DMS79 (cell line): ENCODE measurements around the gene COG4.

Experiments
- DNase-seq: peaks from one replicate; lab custom pipeline; 2025; lab: John Stamatoyannopoulos, UW

Gene COG4

DNA sequence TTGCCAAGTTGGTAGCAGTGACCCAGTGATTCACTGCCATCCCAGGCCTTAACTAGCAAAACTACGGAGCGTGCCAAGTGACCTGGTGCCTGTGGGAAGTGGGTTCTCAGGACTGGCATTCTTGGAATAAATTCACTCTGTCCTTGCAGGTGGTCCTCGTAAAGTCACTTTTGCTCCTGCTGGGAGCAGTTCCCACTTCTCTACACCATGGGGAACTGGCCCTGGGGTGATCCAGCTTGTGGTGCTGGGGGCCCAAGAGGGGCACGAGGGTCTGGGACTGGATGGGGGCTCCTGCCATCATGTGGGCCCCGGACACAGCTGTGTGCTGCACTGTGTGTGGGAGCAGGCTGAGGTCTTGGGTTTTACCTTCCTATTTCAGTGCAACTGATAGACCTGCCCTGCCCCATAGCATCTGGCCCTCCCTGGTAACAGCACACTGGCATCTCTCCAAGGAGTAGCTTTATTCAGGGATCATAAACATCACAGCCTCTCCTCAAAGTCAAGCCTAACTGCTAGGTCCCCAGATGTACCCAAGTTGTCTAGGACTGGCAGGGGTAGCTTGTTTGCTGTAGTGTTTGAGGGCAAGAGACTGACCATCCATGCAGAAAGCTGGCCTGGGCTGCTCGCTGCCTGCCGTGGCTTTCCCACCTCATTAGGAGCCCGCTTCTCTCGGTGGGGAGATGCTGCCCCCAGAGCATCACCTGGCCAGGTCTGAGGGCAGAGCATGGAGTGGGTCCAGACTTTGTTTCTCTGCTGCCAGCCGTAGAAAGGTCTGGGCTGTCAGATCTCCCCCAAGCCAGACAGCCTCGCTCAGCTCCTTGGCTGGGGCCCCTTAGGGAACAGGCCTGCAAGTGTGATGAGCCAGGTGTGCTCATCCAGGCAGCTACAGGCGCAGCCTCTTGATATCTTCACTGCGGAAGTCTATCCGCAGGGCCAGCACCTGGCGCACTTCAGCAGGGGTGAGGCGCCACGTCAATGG is 42.9 kb downstream of the COG4 start:
- peak; percentile 51 for DNase-seq

DNA sequence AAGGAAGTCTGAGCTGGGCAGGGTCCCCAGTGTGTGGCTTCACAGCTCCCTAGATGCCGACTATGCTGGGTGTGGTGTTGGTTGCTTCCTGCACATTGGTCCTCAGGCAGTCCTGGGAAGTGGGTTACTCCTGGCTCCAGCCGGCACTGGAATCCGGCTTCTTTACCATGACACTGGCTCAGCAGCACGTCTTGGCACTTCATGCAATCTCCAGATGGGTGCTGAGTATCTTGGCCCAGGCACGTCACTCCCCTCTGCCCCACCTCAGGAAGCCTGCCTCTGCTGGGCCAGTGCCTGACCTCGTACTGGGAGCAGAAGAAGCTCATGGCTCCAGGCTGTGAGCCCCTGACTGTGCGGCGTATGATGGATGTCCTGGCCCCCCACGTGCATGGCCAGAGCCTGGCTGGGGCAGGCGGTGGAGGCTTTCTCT is 44.4 kb downstream of the COG4 start:
- DNase-seq = no peak

DNA sequence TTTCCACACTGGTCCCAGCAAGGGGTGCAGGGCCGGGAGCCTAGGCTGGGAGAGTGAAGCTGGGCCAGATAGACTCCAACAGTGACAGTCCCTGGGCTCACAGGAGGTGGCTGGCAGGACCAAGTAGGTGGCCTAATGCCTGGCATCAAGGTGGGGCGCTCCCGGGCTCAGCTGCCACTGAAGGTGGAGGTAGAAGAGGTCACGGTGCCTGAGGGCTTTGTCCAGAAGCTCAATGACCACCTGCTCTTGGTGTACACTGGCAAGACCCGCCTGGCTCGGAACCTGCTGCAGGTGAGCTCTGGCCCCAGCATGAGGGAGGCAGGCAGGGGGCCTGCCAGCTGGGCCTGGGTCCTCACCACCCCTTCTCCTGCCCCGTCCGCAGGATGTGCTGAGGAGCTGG is 45.2 kb downstream of the COG4 start:
- no peak for DNase-seq

DNA sequence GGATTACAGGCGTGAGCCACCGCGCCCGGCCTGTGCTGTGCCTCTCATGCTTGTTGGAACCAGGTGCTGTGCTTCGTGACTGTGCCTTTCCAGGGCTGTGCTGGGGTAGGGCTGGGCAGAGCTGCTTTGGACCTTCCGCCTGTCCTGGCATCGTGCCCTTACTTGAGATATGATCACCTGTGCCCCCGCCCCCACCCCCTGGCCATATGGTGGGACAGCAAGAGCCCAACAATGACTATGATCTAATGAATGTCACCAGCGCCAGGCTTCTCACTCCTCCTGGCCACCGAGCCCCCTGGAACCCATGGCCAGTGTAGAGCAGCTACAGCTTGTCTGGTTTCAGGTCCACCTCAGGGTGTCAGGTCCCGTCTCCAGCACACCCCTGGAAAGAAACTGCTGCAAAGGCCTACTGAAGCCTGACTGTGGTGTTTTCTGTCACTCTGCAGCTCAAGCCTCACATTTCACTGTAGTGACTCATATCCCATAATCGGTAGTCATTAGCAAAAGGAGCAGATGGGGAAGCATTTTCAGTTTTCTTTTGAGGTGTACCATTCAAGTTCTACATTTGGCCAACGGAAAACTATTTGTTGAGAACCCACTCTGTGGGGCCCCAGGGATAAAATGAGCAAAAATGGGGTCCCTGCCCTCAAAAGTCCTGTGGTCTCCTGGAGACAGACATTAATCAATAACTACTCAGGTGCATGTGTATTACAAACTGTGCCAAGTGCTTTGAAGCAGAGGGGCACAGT is 46.9 kb downstream of the COG4 start:
- no peak for DNase-seq

DNA sequence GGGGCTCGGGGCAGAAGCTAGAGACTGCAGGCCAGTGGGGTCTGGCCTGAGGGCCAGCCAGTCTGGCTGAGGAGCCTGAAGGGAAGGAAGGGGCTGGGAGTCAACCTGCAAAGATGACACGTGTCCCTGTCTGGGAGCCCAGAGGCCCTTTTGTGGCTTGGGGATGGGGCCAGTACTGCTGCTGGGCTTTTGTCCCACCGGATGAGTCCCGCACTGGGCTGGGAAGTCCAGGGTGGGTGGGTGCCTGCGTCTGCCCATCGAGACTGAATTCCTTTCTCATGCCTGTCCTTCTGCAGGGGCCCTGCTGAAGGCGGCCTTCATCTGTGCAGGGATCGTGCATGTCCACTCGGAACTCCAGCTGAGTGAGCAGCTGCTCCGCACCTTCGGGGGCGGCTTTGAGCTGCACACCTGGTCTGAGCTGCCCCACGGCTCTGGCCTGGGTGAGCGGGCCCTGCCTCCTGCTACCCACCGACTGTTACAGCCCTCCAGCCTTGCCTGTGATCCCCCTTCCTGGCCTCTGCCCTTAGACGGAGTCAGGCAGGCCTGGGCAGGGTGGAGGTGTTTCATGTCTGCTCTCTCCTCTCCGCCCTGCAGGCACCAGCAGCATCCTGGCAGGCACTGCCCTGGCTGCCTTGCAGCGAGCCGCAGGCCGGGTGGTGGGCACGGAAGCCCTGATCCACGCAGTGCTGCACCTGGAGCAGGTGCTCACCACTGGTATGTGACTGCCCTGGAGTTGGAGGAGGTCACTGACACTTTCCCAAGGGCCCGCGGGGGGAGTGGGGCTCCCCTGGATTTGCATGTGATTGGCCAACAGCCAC is 48.1 kb downstream of the COG4 start:
- no peak for DNase-seq

DNA sequence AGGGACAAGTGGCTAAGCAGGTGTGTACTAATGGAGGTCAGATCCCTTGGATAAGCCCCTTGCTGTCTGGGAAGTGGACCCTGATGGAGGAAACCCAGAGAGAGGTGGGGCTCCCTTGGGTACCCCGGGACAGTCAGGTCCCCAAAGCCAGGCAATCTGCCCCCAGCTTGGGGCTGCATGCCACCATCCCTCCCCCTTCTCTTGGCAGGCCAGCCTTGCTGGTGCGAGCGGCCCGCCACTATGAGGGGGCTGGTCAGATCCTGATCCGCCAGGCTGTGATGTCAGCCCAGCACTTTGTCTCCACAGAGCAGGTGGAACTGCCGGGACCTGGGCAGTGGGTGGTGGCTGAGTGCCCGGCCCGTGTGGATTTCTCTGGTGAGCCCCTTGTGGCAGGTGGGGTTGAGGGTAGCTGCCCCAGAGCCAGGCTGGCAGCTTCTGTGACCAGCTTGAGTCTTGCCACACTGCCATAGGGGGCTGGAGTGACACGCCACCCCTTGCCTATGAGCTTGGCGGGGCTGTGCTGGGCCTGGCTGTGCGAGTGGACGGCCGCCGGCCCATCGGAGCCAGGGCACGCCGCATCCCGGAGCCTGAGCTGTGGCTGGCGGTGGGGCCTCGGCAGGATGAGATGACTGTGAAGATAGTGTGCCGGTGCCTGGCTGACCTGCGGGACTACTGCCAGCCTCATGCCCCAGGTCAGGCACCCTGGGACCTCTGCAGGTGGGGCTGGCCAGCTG is 48.9 kb downstream of the COG4 start:
- no peak for DNase-seq

DNA sequence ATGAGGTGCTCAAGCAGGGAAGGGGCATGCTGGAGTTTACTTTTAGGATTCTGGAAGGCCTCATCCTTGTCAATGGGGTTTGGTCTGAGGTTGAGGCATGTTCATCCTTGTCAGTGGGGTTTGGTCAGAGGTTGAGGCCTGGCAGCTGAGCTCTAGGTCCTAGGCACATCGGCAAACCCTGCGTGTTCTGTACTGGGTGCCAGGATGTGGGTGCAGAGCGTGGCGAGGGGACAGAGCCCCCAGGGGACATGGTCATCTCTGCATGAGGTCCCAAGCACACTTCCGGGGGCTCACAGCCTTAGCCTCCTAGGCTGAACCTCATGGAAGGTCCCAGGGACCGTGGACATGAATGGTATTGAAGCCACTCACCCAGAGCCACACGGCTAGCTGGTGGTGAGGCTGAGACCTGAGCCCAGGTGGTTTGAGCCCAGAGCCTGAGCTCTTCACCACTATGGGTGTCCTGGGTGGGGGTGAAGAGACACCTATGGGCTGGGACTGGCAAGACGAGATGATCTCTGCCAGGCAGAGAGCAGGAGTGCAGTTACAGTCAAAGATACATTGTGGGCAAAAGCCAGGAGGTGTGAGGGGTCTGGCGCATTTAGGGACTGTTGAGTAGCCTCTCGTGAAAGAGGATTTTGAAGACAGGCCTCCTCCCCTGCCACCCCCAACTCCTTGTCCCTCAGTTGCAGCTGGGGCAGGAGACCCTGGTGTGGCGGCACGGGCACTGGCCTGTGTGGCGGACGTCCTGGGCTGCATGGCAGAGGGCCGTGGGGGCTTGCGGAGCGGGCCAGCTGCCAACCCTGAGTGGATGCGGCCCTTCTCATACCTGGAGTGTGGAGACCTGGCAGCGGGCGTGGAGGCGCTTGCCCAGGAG is 49.7 kb downstream of the COG4 start:
- peak; percentile 20 for DNase-seq

DNA sequence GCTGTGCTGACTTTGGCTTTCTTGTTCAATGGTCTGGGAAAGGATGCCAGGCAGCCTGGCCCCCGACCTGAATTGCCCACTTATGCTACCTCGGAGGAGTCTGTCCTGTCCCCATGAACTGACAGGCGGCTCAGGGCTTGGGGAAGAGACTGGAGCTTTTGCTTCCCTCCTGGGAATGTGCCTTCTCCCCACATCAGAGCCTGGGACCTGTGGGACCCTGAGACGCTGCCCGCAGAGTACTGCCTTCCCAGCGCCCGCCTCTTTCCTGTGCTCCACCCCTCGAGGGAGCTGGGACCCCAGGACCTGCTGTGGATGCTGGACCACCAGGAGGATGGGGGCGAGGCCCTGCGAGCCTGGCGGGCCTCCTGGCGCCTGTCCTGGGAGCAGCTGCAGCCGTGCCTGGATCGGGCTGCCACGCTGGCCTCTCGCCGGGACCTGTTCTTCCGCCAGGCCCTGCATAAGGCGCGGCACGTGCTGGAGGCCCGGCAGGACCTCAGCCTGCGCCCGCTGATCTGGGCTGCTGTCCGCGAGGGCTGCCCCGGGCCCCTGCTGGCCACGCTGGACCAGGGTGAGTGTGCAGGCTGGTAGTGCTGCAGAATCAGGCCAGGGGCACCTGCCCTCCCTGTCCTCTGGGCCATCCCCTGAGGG is 50.4 kb downstream of the COG4 start:
- DNase-seq = no peak

DNA sequence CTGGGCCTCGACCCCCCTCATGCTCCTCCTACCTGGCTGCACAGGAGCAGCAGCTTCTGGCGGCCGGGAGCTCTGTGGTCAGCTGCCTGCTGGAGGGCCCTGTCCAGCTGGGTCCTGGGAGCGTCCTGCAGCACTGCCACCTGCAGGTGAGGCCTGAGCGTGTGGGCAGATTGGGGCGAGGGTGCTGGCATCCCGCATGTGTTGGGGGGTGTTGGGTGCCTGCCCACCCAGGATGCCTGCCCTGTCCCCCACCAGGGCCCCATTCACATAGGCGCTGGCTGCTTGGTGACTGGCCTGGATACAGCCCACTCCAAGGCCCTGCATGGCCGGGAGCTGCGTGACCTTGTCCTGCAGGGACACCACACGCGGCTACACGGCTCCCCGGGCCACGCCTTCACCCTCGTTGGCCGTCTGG is 52.4 kb downstream of the COG4 start:
- DNase-seq = no peak

DNA sequence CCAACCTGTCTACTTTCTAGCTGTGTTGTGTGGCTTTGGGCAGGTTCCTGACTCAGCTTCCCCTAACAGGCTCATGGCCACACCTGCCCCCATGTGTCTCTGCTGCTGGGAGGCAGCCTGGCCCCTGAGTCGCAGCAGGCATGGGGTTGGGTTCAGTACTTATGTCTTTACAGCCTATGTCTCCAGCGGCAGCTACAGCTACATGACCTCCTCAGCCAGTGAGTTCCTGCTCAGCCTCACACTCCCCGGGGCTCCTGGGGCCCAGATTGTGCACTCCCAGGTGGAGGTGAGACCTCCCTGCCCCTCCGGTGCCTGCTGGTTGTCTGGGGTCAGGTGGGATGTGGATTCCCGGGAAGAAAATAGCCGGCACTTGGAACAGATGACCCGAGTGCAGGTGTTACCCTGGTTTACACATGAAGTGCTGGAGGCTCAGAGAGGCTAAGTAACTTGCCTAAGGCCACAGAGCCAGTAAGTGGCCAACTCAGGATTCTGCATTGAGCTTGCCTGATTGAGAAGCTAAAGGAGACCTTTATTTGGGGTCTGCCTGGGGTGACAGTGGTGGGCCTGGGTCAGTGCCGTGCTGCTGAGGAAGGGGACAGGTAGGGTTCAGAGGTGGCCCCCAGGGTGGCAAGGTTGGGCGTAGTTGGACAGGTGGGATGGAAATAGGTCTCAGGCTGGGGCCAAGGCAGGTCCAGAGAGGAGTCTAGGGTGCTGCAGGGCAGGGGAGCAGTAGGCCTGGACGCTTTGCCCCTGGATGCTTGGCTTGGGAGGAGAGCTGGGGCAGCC is 53.0 kb downstream of the COG4 start:
- no peak for DNase-seq

DNA sequence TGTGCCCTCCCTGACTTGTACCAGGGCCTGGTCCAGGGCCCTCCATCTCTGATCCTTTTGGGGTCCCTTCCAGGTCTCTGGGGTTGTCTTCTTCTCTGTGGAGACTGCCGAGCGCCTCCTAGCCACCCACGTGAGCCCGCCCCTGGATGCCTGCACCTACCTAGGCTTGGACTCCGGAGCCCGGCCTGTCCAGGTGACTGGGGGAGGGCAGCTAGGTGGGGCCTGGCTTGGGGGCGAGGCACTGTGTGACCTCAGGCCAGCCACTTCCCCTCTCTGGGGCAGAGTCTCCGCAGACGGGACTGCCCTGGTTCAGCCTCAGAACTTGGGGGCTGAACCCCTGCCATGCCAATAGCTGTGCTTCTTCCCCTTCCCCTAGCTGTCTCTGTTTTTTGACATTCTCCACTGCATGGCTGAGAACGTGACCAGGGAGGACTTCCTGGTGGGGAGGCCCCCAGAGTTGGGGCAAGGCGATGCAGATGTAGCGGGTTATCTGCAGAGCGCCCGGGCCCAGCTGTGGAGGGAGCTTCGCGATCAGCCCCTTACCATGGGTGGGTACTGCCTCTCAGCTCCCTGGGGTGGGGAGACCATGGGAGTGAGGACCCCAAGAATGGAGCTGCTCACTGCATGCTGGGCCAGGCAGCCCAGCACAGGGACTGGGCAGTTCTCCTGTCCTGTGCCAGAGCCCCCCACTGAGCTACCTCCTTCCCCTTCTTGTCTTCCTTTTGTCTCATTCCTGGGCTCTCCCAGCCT is 54.4 kb downstream of the COG4 start:
- DNase-seq = no peak

DNA sequence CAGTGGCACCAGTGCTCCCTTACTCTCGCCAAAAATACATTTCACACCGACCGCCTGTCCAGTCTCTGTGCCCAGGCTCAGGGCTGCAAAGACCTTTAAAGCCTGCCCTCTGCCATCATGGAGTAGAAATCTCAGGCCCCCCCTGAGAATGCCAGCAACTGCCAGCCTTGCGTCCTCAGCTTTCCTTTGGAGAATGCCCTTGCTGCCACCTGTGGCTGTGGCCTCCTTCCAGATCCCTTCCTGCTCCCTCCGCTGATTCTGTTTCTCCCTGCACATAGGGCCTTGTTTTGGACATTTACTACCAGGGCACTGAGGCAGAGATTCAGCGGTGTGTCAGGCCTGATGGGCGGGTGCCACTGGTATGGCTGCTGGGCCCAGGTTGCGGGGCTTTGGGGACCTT is 55.7 kb downstream of the COG4 start:
- no peak for DNase-seq

DNA sequence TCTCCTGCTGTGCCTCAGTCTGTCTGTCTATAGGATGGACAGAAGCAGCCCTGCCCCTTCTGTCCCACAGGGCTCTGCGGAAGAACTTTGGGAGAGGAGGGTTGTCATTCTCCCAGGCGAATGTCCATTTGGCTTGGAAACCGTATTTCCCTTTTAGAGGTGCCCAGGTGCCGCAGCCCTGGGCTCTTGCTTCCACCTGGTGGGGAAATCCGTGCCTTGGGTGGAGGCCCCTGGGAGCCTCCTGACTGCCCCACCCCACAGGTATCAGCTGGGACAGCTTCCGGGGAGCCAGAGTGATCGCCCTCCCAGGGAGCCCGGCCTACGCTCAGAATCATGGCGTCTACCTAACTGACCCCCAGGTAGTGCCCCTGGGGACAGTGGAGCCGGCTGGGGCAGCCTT is 56.2 kb downstream of the COG4 start:
- no peak for DNase-seq

DNA sequence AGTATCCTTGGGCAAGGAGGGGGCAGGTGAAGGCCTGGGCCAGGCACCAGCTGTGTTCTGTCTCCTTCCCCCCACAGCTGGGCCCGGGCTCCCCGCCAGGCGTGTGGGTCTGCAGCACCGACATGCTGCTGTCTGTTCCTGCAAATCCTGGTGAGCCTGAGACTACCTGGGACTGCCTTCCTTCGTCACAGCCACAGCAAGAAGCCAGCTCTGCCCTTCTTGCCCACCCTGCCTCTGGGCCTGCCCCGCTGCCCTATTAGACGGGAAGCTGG is 56.6 kb downstream of the COG4 start:
- DNase-seq = no peak

DNA sequence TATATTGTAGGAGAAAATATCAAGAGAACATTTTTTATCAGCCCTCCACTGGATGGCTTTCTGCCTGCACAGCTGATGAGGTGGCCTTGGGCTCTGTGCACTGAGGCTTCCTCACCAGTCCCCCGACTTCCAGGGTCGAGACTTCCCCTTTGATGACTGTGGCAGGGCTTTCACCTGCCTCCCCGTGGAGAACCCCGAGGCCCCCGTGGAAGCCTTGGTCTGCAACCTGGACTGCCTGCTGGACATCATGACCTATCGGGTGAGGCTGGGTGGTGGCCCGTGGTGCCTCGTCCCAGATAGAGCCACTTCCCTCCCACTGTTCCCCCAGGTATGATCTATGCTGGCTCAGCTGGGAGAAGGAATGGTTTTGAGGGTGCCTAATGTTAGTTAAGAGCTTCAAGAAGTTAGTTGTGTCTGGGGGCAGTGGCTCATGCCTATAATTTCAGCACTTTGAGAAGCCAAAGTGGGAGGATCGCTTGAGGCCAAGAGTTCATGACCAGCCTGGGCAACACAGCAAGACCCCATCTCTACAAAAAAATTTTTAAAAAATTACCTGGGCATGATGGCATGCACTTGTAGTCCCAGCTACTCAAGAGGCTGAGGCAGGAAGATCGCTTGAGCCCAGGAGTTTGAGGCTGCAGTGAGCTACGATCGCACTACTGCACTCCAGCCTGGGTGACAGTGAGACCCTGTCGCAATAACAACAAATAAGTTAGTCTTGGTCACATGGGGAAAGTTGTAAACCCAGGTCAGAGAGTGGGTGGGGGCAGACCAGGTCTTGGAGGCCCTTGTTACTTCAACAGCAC is 57.2 kb downstream of the COG4 start:
- DNase-seq = no peak

DNA sequence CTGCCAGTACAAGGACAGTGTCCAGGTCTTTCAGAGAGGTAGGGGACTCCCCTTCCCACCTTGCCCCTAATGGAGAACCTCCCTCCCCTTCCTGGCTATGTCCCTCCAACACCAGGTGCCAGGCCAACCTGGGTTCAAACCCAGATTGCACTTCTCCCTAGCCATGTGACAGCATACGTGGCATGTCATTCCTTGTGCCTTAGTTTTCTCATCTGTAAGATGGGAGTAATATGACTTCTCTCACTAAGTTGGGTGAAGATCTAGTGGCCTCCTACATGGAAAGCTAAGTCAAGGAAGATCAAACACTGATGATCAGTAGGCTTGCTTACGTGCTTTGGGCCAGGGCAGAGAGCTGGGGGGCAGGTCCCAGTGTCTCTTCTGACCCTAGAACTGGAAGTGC is 60.1 kb downstream of the COG4 start:
- DNase-seq = no peak

DNA sequence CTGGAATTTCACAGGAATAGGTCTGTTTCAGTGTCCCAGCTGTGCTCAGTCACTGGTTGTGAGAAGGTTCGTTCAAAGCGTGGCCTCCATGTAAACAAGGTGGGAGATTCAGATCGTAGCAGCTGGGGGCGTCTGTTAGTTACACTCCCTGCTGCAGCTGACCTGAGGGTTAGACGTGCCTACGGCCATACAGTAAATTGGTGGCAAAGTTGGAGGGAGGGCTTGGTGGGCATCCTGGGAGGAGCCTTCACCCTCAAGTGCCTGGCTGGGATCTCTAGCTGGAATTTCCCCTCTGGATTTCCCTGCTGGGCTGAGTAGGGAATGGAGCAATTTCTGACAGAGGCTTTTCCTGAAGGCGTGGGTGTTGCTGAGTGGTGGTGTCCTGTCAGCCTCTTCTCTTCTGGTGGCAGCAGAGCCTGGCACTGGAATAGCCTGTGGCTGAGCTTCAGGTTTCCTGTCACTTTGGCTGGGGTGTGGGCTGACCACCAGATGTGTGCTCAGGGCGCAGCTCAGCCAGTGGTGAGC is 62.6 kb downstream of the COG4 start:
- DNase-seq = no peak
